Ishikawa (cell line): ENCODE results near the gene TMEM242.

Experiments used
- CEBPB ChIP-seq: IDR thresholded peaks from 2 replicates; pipeline ENCODE4 v1.6.1; 2012
- CREB1 ChIP-seq: IDR thresholded peaks from 2 replicates; pipeline ENCODE4 v1.6.1; 2012; ENCODE audit warnings: low read depth
- EGR1 ChIP-seq: IDR thresholded peaks from 2 replicates; pipeline ENCODE4 v1.6.1; 2012
- EP300 ChIP-seq: IDR thresholded peaks from 2 replicates; pipeline ENCODE4 v1.6.1; 2012; ENCODE audit warnings: borderline replicate concordance
- FOXM1 ChIP-seq: IDR thresholded peaks from 2 replicates; pipeline ENCODE4 v1.6.1; 2012; ENCODE audit warnings: low read depth, borderline replicate concordance
- NFIC ChIP-seq: IDR thresholded peaks from 2 replicates; pipeline ENCODE4 v1.6.1; 2012
- RAD21 ChIP-seq: IDR thresholded peaks from 2 replicates; pipeline ENCODE4 v1.6.1; 2012; ENCODE audit warnings: low read depth
- REST ChIP-seq: IDR thresholded peaks from 2 replicates; pipeline ENCODE4 v1.6.1; 2012; ENCODE audit warnings: low read depth, mild to moderate bottlenecking
- TAF1 ChIP-seq: IDR thresholded peaks from 2 replicates; pipeline ENCODE4 v1.6.1; 2012; ENCODE audit warnings: low read depth, mild to moderate bottlenecking
- TEAD4 ChIP-seq: IDR thresholded peaks from 2 replicates; pipeline ENCODE4 v1.6.1; 2012
- YY1 ChIP-seq: IDR thresholded peaks from 2 replicates; pipeline ENCODE4 v1.6.1; 2012; ENCODE audit warnings: low read depth
- ZBTB7A ChIP-seq: IDR thresholded peaks from 2 replicates; pipeline ENCODE4 v1.6.1; 2012; ENCODE audit warnings: low read depth

GRCh38 chr6:157240059-157240959, 83.0 kb downstream of the TMEM242 start:
- TF ChIP-seq TAF1 = no peak
- TF ChIP-seq EGR1 = no peak
- TF ChIP-seq CREB1 = no peak
- TF ChIP-seq RAD21 = no peak
- no peak for TF ChIP-seq CEBPB
- TF ChIP-seq REST = no peak
- no peak for TF ChIP-seq TEAD4
- TF ChIP-seq YY1 = no peak
- TF ChIP-seq ZBTB7A = no peak
- TF ChIP-seq FOXM1 = no peak
- no peak for TF ChIP-seq EP300
- TF ChIP-seq NFIC = no peak
